Suprapubic skin (tissue), 4 donors: ENCODE data around the gene CHRNE. TPM values are rescaled to one million over a fixed set of nuclear protein-coding genes. Genes with fewer than 3 reads are reported as not detected.
A peak's percentile ranks its signal among the peaks of the same experiment; 100 is the strongest.

ENCODE experiments used
- DNase-seq, 2 donors: peaks; one replicate each; pipeline ENCODE4 v3.0.0-alpha.2; 2019; ENCODE audit warnings: low spot score in 2 of 2
- H3K27ac ChIP-seq: fragments of 200-600 bp; sonication (generic); one replicate; pipeline ENCODE4 v1.5.1; 2019
- H3K27me3 ChIP-seq: fragments of 200-600 bp; sonication (generic); one replicate; pipeline ENCODE4 v1.5.1; 2019
- H3K36me3 ChIP-seq: fragments of 200-600 bp; sonication (generic); one replicate; pipeline ENCODE4 v1.5.1; 2019
- H3K4me1 ChIP-seq: fragments of 200-600 bp; sonication (generic); one replicate; pipeline ENCODE4 v1.5.1; 2019
- H3K4me3 ChIP-seq: fragments of 200-600 bp; sonication (generic); one replicate; pipeline ENCODE4 v1.5.1; 2019; ENCODE audit warnings: mild to moderate bottlenecking
- H3K9me3 ChIP-seq: fragments of 200-600 bp; sonication (generic); one replicate; pipeline ENCODE4 v1.5.1; 2019
- EP300 ChIP-seq: sonication (generic); formaldehyde crosslinking; IDR thresholded peaks from one replicate; pipeline ENCODE4 v1.6.1; 2017; ENCODE audit warnings: antibody characterized with exemption
- POLR2A ChIP-seq, 2 donors: fragments of 450-650 bp; IDR thresholded peaks; one replicate each; pipeline ENCODE4 v1.6.1; 2017; ENCODE audit warnings: antibody characterized with exemption in 2 of 2, mild to moderate bottlenecking in 2 of 2, moderate library complexity in 2 of 2
- POLR2AphosphoS5 ChIP-seq, 3 donors: sonication (generic); formaldehyde crosslinking; IDR thresholded peaks; one replicate each; pipeline ENCODE4 v1.6.1; 2017; ENCODE audit warnings: antibody characterized with exemption in 3 of 3
- WGBS: methylation state at CpG from one replicate; pipeline ENCODE4 v1.1.5; 2018; 5-methylcytosine and 5-hydroxymethylcytosine counted together
- total RNA-seq, 4 donors: library from RNA; depleted of rRNA; stranded (reverse); fragments of >200 nt; gene quantifications; one replicate each; pipeline ENCODE4 v1.1.0, GENCODE V29; 2016
- TF ChIP-seq, protein P1 (sequence below), 2 donors: fragments of 200-600 bp in 1 of 2; fragments of 450-650 bp in 1 of 2; sonication (generic) in 1 of 2; IDR thresholded peaks; one replicate each; pipeline ENCODE4 v1.5.1; 2016 to 2019; ENCODE audit warnings: antibody characterized with exemption in 2 of 2, mild to moderate bottlenecking in 1 of 2, moderate library complexity in 1 of 2

Gene CHRNE
- total RNA-seq, 4 donors from 2014 or later: 1.7 to 6.0 (median 2.4) TPM

DNA sequence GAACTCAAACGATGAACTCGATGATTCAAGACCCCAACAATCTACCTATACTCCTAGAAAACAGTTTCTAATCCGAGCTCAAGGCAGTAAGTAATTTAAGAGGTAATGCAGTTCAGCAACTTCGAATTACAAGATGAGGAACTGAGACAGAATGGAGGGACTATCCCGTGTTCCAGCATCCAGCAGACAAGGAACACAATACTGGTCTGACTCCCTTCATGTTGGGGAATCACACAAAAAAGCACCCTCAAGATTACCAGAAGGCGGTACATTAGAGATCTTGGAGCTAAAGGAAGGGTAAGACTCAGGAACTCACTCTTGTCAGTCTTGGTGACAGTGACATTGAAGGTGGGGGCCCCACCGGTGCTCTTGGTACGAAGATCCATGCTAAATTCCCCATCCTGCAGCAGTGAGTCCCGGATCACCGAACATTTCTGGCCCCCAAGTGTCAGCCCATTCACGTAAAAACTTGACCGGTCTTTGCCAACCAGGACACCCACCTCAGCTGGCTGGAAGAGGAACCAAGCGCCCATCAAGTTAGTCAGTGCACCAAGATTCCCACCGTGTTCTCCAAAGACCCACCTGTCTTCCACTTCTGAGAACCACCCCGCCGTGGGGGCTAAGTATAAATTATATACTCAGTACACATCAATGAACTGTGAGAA lies 43.5 kb upstream of the CHRNE start:
- H3K36me3 ChIP-seq: peaks cover 30% of the 10 kb centered on the region
- H3K4me1 ChIP-seq: peaks cover 79% of the 10 kb centered on the region
- 19% methylated on average over 16 of the region's 16 CpGs for WGBS
- DNase-seq: no peak
- peak overlapping the region; percentile 85 for H3K4me3 ChIP-seq
- TF ChIP-seq POLR2AphosphoS5 (IDR thresholded peaks at IDR 0.05) (no peak), POLR2A (IDR thresholded peaks at IDR 0.05) (no peak), EP300 (no peak)
- no peaks in the 10 kb centered on the region for H3K27me3 ChIP-seq
- peak overlapping the region; percentile 98 for H3K27ac ChIP-seq
- no peaks in the 10 kb centered on the region for H3K9me3 ChIP-seq

DNA sequence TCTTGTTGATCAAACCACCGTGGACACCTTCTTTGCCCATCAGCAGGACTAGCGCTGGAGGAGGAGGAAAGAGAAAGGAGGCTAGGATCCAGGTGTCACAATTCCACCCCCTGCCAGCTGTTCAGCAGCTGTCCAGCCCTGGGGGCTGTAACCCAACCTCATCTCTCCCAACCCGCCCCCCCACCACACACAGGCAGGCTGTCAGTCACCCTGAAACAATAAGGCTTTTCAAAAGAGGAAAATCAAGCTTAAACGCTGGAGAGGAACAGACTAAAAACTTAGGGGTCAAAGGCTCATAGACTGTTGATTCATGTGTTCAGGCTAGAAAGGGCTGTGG lies 43.0 kb upstream of the CHRNE start:
- Histone ChIP-seq H3K27me3 (no peaks in the 10 kb centered on the region), H3K4me1 (peaks cover 82% of the 10 kb centered on the region), H3K9me3 (no peaks in the 10 kb centered on the region), H3K4me3 (peak overlapping the region; percentile 85), H3K27ac (peak overlapping the region; percentile 98), H3K36me3 (peaks cover 30% of the 10 kb centered on the region)
- TF ChIP-seq POLR2AphosphoS5 (IDR thresholded peaks at IDR 0.05): no peak
- TF ChIP-seq EP300: no peak
- TF ChIP-seq, protein P1, sequence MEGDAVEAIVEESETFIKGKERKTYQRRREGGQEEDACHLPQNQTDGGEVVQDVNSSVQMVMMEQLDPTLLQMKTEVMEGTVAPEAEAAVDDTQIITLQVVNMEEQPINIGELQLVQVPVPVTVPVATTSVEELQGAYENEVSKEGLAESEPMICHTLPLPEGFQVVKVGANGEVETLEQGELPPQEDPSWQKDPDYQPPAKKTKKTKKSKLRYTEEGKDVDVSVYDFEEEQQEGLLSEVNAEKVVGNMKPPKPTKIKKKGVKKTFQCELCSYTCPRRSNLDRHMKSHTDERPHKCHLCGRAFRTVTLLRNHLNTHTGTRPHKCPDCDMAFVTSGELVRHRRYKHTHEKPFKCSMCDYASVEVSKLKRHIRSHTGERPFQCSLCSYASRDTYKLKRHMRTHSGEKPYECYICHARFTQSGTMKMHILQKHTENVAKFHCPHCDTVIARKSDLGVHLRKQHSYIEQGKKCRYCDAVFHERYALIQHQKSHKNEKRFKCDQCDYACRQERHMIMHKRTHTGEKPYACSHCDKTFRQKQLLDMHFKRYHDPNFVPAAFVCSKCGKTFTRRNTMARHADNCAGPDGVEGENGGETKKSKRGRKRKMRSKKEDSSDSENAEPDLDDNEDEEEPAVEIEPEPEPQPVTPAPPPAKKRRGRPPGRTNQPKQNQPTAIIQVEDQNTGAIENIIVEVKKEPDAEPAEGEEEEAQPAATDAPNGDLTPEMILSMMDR (IDR thresholded peaks at IDR 0.05): no peak
- no peak for TF ChIP-seq POLR2A (IDR thresholded peaks at IDR 0.05)
- no peak for DNase-seq
- WGBS: 13% methylated on average over 4 of the region's 4 CpGs

DNA sequence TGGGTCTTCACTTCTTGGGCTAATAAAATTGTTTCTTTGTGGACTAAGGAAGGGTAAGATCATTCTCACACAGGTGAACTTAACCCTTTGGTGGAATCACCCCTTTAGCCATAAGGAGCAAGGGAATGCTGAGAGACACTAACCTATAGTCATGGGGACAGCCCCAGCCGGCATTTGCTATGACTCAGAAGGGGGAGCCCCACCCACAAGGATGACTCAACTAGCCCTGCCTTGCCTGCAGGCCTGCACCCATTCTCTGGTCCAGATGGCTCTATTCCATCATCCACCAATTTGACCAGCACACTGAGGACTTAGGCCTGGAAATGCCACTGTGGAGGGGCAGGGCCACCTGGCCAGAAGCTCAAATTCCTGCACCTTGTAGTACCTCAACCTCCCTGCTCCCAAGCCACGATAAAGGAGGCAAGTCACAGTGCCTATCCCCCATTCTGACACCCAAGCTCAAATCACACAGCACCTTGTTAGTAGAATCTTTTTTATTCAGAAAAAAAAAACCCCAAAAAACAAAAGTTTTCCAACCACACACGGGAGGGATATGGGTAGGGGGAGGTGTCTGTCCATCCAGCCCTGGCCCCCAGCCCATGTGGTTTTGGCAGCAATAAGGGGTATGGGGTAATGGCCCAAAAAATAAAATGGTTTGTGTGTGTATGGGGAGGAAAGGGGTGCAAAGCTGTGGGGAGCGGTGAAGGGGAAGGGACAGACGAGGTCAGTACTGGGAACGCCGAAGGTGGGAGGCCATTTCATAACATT lies 42.5 kb upstream of the CHRNE start:
- H3K27ac ChIP-seq: peak overlapping the region; percentile 98
- no peaks in the 10 kb centered on the region for H3K27me3 ChIP-seq
- no peaks in the 10 kb centered on the region for H3K9me3 ChIP-seq
- peaks cover 30% of the 10 kb centered on the region for H3K36me3 ChIP-seq
- TF ChIP-seq, protein P1 (IDR thresholded peaks at IDR 0.05): no peak
- peak in 2 of 3 donors; percentile 24 to 80 for TF ChIP-seq POLR2AphosphoS5 (IDR thresholded peaks at IDR 0.05)
- no peak for TF ChIP-seq POLR2A (IDR thresholded peaks at IDR 0.05)
- TF ChIP-seq EP300: no peak
- H3K4me3 ChIP-seq: peak overlapping the region; percentile 85
- peaks cover 80% of the 10 kb centered on the region for H3K4me1 ChIP-seq
- WGBS: 23% methylated on average over 7 of the region's 7 CpGs
- peak; percentile 91 to 92 for DNase-seq

DNA sequence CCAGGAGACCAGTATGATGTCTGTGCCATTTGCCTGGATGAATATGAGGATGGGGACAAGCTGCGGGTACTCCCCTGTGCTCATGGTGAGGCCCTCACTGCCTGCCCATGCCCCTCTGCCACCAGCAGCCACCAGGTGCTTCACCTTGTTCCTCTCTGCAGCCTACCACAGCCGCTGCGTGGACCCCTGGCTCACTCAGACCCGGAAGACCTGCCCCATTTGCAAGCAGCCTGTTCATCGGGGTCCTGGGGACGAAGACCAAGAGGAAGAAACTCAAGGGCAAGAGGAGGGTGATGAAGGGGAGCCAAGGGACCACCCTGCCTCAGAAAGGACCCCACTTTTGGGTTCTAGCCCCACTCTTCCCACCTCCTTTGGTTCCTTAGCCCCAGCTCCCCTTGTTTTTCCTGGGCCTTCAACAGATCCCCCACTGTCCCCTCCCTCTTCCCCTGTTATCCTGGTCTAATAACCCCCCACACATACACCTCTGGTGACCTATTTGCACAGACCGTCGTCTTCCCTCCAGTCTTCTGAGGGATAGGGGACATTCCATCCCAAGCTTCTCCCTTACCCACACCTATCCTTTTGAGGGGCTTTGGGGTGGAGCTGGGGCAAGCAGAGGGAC lies 41.8 kb upstream of the CHRNE start:
- 58% methylated on average over 7 of the region's 8 CpGs for WGBS
- no peaks in the 10 kb centered on the region for H3K27me3 ChIP-seq
- H3K4me3 ChIP-seq: no peak overlapping the region

DNA sequence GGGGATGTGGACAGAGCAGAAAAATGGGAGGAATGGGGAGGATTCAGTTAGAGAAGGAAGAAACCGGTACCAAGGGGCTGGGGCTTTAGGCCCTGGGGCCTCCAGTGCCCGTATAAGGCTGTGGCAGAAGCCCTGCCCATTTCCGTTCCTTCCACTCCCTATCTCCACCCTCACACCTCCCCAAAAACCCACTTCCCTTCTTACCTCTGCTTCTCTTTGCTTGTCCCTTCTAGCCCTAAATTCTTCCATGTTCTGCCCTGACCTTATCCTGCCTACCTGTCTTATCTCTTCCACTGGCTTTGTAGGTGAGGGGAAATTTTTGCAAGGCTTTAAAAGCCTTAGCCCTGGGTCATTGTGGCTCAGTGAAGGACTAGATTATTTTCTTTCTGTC lies 41.3 kb upstream of the CHRNE start:
- WGBS: 31% methylated on average over 3 of the region's 3 CpGs
- peaks cover 74% of the 10 kb centered on the region for H3K4me1 ChIP-seq
- no peaks in the 10 kb centered on the region for H3K9me3 ChIP-seq
- H3K27ac ChIP-seq: peak overlapping the region; percentile 98
- no peak overlapping the region for H3K4me3 ChIP-seq
- DNase-seq: no peak
- no peaks in the 10 kb centered on the region for H3K27me3 ChIP-seq
- TF ChIP-seq POLR2AphosphoS5 (IDR thresholded peaks at IDR 0.05): no peak
- TF ChIP-seq, protein P1 (IDR thresholded peaks at IDR 0.05): no peak
- no peak for TF ChIP-seq EP300
- TF ChIP-seq POLR2A (IDR thresholded peaks at IDR 0.05): no peak
- H3K36me3 ChIP-seq: peaks cover 30% of the 10 kb centered on the region

More for the DNA sequence above, 41.8 kb upstream of the CHRNE start:
- Histone ChIP-seq H3K9me3 (no peaks in the 10 kb centered on the region), H3K27ac (peak overlapping the region; percentile 98), H3K36me3 (peaks cover 30% of the 10 kb centered on the region), H3K4me1 (peaks cover 73% of the 10 kb centered on the region)
- no peak for DNase-seq
- TF ChIP-seq, protein P1 (IDR thresholded peaks at IDR 0.05): no peak
- TF ChIP-seq EP300 (no peak), POLR2AphosphoS5 (IDR thresholded peaks at IDR 0.05) (no peak), POLR2A (IDR thresholded peaks at IDR 0.05) (no peak)
